Endothelial cell (in vitro differentiated cells): ENCODE results near the gene STON1. TPM values are rescaled to one million over a fixed set of nuclear protein-coding genes. Genes with fewer than 3 reads are reported as not detected.
"Not testable (repeated sequence)": the region's sequence is repeated elsewhere in the genome, so short reads cannot be mapped to it uniquely, and the experiment has no call there.

Source experiments
- DNase-seq: peaks from one replicate; pipeline ENCODE4 v3.0.0; 2021; ENCODE audit warnings: low spot score
- H3K27ac Mint-ChIP-seq: one replicate; pipeline ENCODE4 v1.8.0; 2021; ENCODE audit warnings: mixed read lengths, inconsistent platforms; ENCODE audit not compliant: unreplicated experiment
- H3K27me3 Mint-ChIP-seq: one replicate; pipeline ENCODE4 v1.8.0; 2021; ENCODE audit warnings: mild to moderate bottlenecking, moderate library complexity, mixed read lengths, inconsistent platforms; ENCODE audit not compliant: unreplicated experiment
- H3K36me3 Mint-ChIP-seq: one replicate; pipeline ENCODE4 v1.8.0; 2021; ENCODE audit warnings: mild to moderate bottlenecking, low read depth, mixed read lengths, inconsistent platforms; ENCODE audit not compliant: unreplicated experiment
- H3K4me1 Mint-ChIP-seq: one replicate; pipeline ENCODE4 v1.8.0; 2021; ENCODE audit warnings: mild to moderate bottlenecking, mixed read lengths, inconsistent platforms; ENCODE audit not compliant: unreplicated experiment
- H3K4me3 Mint-ChIP-seq: one replicate; pipeline ENCODE4 v1.8.0; 2021; ENCODE audit warnings: mild to moderate bottlenecking, mixed read lengths, inconsistent platforms; ENCODE audit not compliant: unreplicated experiment
- H3K9me3 Mint-ChIP-seq: one replicate; pipeline ENCODE4 v1.8.0; 2021; ENCODE audit warnings: mixed read lengths, inconsistent platforms; ENCODE audit not compliant: unreplicated experiment
- CTCF ChIP-seq: fragments of 200-600 bp; sonication (generic); IDR thresholded peaks from one replicate; pipeline ENCODE4 v1.5.0; 2021; ENCODE audit warnings: antibody characterized with exemption; ENCODE audit not compliant: unreplicated experiment
- total RNA-seq: library from RNA; stranded (reverse); fragmentation: NEBNext Ultra II Directional; extraction: Animal tissue kit (Norgen Biotek cat#: 25700); gene quantifications from one replicate; pipeline ENCODE4 v1.2.1, GENCODE V29; 2021; ENCODE audit not compliant: unreplicated experiment

Gene STON1
- total RNA-seq, 1 donor from 2014 or later, result 3.1 TPM

GRCh38 chr2:48512571-48512970, 17.4 kb upstream of the STON1 start:
- Mint-ChIP-seq H3K4me3 (peak overlapping the region; percentile 15), H3K27ac (peak overlapping the region; percentile 2), H3K36me3 (peaks cover 7% of the 10 kb centered on the region), H3K4me1 (peaks cover 13% of the 10 kb centered on the region), H3K9me3 (no peaks in the 10 kb centered on the region), H3K27me3 (no peaks in the 10 kb centered on the region)
- TF ChIP-seq CTCF, result no peak
- DNase-seq, result no peak

- Mint-ChIP-seq H3K36me3 (peaks cover 8% of the 10 kb centered on the region), H3K9me3 (no peaks in the 10 kb centered on the region), H3K4me1 (peaks cover 5% of the 10 kb centered on the region), H3K27ac (no peak overlapping the region), H3K27me3 (no peaks in the 10 kb centered on the region), H3K4me3 (no peak overlapping the region)
- TF ChIP-seq CTCF, result no peak
- no peak for DNase-seq
Observed at GRCh38 chr2:48514348-48515003, 15.5 kb upstream of the STON1 start.

DNA sequence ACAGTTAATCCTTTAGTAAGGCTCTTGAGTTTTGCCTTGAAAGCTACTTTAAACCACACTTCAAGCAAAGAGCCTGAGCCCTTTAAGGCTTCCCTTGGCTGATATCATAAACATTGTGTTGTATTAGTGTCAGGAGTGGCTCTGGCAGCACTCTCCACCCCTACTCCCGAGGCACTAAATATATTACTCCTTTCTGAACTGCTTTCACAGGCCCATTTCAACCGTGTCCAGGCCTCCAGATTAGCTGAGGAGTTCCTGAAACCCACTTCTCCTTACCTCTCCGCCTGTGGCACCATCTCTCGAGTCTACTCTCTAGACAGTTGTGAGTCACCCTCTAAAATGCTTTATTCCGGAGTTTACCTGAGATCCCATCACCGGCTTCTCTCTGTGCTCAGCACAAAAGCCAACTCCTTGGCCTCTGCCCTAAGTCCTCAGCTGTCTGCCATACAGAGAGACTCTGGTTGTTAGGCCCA, 14.4 kb upstream of the STON1 start:
- Mint-ChIP-seq H3K27ac (no peak overlapping the region), H3K36me3 (peaks cover 12% of the 10 kb centered on the region), H3K9me3 (no peaks in the 10 kb centered on the region), H3K4me3 (no peak overlapping the region), H3K4me1 (peaks cover under 1% of the 10 kb centered on the region), H3K27me3 (no peaks in the 10 kb centered on the region)
- no peak for TF ChIP-seq CTCF
- DNase-seq, result no peak

GRCh38 chr2:48519593-48519992, 10.4 kb upstream of the STON1 start:
- Mint-ChIP-seq H3K9me3 (no peaks in the 10 kb centered on the region), H3K36me3 (peaks cover 7% of the 10 kb centered on the region), H3K4me3 (no peak overlapping the region), H3K27me3 (no peaks in the 10 kb centered on the region), H3K27ac (no peak overlapping the region), H3K4me1 (no peaks in the 10 kb centered on the region)
- no peak for DNase-seq
- no peak for TF ChIP-seq CTCF

GRCh38 chr2:48524756-48525155, 5.2 kb upstream of the STON1 start:
- not testable (repeated sequence) for H3K36me3 Mint-ChIP-seq

More at GRCh38 chr2:48524756-48525155, 5.2 kb upstream of the STON1 start:
- not testable (repeated sequence) for DNase-seq, H3K27ac Mint-ChIP-seq, H3K9me3 Mint-ChIP-seq, H3K4me3 Mint-ChIP-seq, H3K27me3 Mint-ChIP-seq, H3K4me1 Mint-ChIP-seq
